Head of caudate nucleus (tissue), 42 donors: ENCODE results near the gene SLC45A3.

Experiments
- DNase-seq, 42 donors: peaks; one replicate each; pipeline versions ENCODE4 v3.0.0 to v3.0.0-alpha.2; 2020 to 2021; ENCODE audit warnings: mixed read lengths in 7 of 42
- intact Hi-C: fragments of 100-400 bp; cut with DNase I; formaldehyde crosslinking; loops from one replicate; pipeline ENCODE4 v1.15.0; 2022

The SLC45A3 gene

DNA sequence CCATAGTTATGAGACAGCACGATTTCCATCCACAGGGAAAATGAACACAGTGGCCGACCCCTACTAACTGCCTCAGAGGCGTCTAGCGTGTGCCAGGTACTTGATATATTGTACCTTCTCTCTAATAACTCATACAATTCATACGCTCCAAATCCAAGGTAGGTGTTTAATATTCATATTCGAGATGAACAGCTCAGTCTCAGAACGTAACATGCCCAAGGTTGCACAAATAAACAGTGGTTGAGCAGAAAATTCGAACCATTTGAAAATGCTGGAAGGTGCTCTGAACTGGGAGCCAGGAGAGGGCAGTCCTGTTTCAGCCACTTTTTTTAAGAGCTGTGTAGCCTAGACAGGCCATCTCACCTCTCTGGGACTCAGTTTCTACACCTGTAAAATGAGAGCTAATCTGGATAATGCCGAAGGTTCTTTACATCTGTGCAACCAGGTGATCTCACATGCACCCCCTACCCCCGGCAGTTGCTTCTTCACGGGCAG, 7.9 kb downstream of the SLC45A3 start:
- intact Hi-C loops: no loop called here
- peak in 1 of 42 donors; percentile 3 for DNase-seq

DNA sequence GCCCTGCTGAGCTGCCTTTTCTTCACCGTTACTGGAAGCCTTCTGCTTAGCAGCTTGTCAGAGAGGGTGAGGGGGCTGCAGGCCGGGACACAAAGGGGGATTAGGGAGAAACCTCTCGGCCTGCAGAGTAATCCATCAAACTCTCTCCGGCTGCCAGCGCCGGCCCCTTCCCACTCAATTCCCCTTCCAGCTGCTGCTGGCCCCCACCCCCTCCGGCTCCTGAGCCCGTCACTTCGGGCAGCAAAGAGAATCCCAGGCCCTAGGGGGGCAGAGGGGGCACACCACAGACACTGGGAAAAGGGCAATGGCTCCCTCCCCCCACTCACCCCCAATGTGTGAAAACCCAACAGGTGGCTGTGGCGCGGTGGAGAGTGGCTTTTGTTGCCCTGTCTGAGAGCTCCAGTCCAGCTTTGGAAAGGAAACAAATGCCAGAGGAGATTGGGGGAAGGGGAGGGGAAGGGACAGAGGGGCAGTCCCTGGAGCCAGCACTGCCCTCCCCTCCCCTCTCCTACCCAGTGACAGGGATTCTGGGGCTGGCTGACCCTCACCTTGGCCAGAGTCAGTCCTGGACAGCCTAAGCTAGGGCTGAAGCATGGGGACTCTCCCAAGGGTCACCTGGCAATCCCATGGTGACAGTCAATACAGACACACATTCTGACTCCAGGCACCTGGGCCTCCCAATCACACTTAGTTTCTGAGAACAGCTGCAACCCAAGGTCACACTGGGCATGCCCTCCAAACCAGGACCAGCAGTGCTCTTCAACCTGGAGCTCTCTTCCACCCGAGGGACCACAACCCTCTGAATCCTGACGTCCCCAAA, 9.5 kb downstream of the SLC45A3 start:
- intact Hi-C loops: no loop called here
- DNase-seq: no peak

DNA sequence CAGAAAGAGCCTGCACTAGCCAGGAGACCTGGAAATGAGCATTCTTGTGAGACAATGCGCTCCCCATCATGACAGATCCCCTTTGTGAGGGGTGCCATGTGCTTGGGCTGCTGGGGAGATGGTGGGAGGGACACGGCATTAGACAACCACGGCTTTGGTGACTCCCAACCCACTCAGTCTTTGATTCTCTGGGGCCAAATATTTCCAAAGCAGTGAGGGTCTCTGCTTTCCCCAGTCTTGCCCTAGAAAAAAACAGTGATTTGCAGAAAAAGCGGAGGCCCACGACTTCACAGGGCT, 10.2 kb downstream of the SLC45A3 start:
- intact Hi-C loops: no loop called here
- DNase-seq: peak in 13 of 42 donors; percentile 41 to 71 (median 47)

DNA sequence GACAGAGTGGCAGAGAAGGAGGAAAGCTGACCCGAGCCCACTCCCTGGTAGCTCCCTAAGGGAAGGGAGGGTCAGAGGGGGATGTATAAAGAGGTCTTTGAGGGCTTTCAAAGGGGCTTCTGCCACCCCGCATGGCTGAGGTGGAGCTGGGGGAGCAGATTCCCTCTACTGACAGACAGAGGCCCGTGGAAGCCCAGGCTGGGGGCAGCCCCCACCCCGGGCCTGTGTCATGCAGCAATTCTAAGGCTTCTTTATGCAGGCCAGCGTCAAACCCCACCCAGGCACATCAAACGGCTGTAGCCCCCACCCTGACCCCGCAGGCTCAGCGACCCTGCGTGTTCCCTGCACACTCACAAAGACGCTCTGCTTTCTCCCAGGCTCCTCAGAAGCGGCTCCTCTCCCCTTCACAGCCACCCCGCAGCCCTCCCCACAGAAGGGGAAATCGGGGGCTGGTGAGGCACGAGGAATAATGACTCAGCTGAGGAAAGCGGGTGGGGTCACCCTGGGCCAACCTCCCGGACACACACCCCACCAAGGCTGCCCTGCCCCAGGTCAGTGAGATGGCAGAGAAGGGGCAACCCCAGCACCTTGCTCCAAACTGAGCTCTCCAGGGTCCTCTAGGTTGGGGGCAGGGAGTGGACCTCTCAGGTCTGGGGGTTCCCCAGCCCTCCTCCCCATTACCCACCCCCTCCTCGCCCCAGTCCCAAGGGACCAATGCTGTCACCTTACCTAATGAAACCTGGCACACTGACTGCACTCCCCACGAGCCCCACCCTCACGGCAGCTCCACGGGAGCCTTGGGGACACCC, 10.8 kb downstream of the SLC45A3 start:
- DNase-seq: peak in 34 of 42 donors; percentile 23 to 81 (median 61)
- intact Hi-C loops: no loop called here

DNA sequence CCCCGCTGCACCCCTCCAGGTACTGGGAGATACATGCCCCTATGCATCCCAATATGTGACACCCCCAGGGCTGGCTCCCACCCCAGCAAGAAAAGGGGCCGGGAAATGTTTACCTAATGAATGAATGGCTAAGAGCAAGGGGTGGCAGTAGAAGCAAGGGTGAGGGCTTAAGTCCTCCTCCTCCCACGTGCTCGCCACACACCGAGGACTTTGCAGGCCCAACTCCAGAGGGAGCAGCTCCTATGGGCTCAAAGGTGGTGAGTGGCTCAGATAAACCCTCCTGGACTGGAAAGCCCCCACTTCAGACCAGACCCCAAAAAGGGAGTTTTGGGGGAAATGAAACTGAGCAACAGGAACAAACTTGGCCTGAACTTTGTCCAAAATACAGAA, 11.4 kb downstream of the SLC45A3 start:
- intact Hi-C loops: no loop called here
- peak in 2 of 42 donors; percentile 22 to 61 for DNase-seq

DNA sequence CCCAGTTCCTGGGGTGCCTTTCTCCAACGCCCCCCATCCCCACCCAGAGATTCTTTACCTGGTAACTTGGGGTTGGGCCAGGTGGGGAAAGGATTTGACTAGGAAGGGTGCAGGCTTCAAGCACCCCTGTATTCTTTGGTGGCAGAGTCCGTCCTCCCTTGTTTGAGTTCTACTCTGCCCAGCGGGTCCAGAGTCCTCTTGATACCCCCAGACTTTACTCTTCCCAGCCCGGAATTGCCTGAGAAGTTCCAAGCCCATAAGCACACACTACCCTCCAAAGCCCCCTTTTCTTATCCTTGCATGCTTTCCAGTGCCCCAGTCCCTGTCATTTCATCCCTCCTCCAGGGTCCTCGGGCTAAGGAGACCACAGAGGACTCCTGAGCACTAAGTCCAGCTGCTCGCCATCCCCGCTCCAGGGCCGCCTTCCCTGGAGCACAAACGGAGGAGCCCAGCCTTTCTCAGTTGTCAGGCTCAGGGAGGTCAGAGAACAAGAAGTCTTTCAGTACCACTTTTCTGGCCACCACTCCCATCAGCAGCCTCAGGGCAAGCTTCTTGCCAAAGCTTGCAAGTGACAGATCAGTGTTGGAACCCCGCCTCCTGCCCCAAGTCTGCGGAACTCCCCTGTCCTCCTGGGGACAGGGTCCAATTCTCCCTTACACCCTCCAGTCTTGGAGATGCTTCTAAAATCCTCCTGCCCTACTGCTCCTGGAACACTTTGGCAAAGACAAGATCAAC, 12.2 kb downstream of the SLC45A3 start:
- peak in 27 of 42 donors; percentile 30 to 77 (median 57) for DNase-seq
- intact Hi-C loops: no loop called here

DNA sequence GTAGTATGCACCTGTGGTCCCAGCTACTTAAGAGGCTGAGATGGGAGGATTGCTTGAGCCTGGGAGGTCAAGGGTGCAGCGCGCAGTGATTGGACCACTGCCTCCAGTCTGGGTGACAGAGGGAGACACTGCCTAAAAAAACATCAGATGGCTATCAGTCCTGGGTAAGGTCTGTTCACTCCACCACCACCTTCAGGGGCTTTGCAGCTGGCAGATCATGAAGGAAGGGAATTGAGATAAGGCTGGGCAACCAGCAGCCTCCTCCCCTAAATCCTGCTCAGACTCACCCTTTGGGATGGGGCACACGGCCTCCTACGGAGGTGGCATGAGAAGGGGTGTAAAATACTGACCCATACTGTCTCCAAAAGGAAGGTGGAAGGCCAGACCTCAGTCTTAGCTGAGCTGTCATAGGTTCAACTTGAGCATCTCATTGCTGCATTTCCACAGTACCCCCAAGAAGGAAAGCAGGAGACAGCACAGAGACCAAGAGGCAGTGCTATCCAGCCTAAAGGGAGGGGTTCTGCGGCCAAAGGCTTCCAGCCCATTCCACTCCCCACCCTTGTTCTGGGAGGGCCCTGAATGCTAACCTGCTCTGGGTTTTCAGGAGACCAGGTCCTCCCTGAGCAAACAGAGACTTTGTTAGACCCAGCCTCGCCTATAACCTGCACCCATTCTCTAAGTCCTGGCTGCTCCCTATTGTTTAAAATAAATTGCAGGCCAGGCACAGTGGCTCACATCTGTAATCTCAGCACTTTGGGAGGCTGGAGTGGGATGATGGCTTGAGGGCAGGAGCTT, 13.7 kb downstream of the SLC45A3 start:
- intact Hi-C loops: no loop called here
- no peak for DNase-seq

DNA sequence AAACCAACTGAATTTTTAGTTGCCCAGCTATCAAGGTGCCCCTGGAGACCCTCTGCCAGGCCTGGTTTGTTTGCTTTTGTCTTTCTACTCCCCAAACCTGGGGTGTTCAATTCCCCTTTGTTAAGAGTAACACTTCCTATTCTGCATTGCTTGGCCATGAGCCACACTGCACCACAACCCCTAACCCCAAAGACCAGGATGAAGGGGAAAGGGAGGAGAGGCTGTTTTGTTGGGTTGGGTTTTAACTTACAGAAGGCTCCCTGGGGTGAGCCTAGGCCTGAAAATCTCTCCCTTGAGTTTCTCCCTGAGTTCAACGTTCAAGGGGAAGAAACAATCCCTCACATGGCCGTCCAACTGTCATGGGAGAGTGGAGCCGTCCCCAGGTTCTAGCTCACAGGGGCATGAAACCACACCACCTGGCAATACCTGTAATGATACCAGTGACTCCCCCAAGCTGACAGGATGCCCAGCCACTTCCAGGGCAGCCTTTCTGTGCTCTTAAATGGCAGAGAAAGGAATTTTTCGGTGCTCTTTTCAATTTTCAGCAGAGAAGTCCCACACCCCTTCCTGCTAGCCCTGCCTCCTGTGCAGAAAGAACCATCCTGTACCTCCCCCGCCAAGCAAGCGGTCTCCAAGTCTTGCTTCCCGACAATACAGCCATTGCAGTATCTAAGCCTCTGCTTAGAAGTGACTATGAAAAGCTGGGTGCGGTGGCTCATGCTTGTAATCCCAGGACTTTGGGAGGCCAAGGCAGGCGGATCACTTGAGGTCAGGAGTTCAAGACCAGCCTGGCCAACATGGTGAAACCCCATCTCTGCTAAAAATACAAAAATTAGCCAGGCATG, 14.9 kb downstream of the SLC45A3 start:
- intact Hi-C loops: no loop called here
- no peak for DNase-seq

DNA sequence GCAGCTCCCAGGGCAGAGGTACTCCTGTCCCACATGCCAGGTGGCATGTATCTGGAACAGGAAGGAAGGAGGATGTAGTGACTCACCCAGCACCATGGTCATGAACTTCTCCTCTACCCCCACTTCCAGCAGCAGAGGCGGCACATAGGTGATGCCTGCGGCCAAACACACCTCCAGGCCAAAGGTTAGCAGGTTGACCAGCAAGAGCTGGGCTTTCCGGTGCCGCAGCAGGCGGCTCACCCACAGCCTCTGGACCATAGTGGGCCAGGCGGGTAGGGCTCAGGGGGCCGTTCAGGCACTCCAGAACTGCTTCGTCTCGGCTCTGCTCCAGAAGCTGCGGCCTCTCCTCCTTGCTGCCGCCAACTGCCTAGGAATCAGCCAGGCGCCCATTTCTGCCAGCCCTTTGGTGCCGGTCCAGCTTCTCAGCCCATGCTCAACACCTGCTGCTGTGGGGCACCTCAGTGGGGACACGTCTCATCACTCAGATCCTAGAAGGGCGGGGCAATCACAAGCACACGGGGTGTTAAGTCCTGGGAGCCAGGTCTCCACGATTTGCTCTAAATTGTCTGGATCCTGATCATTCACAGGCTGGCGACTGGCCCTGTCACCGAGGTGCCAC, 15.8 kb downstream of the SLC45A3 start:
- peak in 1 of 42 donors; percentile 33 for DNase-seq
- intact Hi-C loops: no loop called here

DNA sequence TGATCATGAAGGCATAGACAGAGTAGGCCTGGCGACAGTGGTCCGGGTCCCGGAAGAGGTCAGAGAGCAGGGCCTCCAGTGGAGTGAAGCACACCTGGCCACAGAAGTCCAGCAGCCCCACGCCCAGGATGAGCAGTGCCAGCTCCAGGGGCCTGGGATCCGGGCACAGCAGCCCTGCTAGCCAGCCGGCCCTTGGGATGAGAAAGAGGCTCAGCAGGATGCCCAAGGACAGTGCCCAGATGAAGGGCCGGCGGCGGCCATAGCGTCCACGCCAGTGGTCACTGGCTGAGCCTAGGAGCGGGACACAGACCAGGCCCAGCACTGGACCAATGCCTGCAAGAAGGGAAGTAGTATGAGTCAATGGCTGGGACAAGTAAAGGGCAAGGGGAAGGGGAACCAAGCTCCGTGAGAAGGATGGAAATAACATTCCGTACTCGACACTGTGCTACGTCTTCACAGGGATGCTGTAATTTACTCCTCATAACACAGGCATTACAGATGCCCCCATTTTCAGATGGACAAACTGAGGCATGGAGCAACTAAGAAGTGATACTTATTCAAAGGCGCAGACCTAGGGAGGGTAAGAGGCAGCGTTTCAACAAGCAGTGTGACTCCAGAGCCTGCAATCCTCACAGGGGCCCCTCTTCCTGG, 16.9 kb downstream of the SLC45A3 start:
- no peak for DNase-seq
- intact Hi-C loops: no loop called here

DNA sequence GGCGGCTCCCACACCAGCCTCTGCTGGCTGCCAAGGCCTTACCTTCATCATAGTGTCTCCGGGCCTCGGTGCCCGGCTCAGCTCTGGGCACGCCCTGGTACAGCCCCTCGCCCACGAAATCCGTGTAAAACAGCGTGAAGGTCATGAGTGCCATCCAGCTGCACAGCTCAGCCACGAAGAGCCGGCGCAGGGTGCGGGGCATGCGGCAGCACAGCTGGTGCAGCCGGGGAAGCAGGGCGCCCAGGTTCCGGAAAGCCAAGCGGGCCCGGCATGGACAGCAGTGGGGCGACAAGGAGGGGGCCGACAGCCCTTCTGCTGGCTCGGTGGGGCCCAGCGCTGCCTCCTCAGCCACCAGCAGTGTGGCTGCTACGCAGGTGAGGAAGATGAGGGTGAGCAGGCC, 17.5 kb downstream of the SLC45A3 start:
- intact Hi-C loops: no loop called here
- DNase-seq: no peak

DNA sequence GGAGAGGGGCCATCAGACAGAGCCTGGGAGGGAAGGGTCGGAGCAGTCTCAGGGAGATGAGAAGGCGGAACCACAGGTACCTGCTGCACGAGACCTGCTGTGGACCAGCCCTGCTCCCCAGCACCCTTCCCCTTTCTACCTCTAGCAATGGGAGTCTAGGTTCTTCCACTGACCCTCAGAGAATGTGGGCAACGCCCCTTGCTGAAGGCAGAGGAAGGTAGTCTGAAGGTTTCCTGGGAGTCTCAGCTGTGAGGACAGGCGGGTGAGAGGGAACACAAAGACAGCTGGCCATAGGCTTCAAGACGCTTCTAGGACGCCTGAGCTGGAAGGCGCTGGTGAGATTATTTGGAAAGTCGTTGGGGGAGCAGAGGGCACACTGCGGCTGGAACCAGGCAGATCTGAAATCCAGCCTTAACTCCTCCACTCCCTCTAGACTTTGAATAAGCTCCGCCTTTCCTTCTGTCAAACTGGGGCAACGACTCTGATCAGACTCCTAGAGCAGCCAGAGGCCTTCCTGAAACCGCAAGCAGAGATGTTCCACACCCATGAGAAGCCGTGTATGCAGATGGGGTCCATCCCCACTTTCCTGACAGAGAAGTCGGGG, 18.1 kb downstream of the SLC45A3 start:
- intact Hi-C loops: no loop called here

DNA sequence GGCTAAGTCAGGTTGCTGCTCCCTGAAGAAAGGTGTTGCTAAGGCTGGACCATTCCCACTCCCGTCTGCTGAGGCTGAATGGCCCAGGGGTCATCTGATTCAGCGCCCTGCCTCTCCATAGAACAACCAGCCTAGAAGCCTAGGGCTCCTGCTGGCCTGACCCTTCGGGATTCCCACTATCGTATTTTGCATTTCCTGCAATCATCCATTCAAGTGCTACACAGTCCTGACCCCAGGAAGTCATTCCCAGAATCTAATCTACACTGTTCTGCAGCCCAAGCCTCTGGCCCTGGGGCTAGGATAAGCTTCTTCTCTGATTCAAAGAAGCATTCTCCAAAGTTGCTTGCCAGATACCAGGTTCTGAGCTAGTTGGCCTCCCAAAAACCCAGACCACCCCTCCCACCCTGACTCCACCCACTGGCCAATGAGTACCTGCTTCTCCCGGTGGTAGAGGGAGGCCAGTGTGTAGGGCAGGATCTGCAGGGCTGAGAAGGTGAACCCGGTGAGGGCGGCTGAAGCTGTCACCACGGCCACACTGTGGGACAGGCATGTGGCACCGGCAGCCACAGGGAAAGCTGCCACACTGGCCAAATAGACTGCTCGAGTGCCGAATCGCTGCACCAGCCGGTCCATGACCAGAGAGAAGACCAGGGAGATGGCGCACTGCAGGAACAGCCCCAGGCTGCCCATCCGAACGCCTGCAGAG, 18.7 kb downstream of the SLC45A3 start:
- peak in 1 of 42 donors; percentile 12 for DNase-seq
- intact Hi-C loops: no loop called here

More for the DNA sequence above, 18.1 kb downstream of the SLC45A3 start:
- peak in 1 of 42 donors; percentile 6 for DNase-seq

DNA sequence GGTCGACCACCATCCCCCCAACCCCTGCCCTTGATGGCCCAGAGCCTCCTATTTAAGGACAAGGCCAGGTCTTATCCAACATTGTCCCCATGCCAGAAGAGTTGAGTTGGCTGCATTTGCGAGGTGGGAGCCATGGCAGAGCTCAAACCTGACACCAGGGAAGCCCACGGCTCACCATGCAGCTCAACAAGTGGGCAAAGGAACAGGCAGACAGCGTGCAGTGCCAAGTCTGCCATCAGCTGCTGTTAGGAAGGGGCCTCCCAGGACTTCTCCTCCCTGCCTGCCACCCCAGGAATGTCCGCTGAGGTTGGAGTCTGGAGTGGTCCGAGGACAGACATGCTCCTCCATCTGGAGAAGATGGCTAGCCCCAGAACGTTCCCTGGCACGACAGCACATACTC, 19.9 kb downstream of the SLC45A3 start:
- peak in 2 of 42 donors; percentile 8 to 12 for DNase-seq
- intact Hi-C loops: no loop called here

DNA sequence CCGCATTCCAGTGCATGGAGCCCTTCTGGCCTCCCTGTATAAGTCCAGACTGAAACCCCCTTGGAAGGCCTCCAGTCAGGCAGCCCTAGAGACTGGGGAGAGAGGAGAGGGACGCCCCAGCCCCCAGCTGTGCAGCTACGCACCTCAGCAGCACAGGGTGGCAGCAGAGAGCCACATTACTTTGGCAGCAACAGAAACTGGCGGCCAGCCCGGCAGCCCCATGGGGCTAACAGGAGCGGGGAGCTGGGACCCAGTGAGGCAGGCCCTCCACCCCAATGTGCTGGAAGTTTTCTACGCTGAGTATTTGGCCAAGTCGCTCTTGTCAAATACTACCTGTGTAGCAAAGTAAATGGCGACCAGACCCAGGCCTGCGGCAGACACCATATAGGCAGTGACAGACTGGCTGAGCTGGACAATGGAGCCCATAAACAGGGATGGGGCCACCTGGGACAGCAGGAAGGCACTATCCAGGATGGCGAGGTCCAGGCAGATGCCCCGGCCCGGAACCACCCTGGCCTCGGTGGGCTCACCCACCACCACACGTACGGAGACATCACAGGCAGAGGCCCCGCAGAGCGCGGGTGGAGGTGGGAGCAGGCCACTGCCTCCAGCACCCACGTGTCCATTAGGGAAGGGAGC, 21.2 kb downstream of the SLC45A3 start:
- DNase-seq: peak; percentile 82 to 96 (median 90)
- intact Hi-C loops: loop anchor here (2.0 to 5.0 kb wide), 2 partner anchors 52 to 132 kb away; no protein-coding TSS in a partner anchor
